GM03348 (cell line): ENCODE data around the gene B4GAT1.

ENCODE experiments used
- DNase-seq: peaks from one replicate; pipeline ENCODE4 v3.0.0; 2012; ENCODE audit warnings: low spot score

B4GAT1 gene

DNA sequence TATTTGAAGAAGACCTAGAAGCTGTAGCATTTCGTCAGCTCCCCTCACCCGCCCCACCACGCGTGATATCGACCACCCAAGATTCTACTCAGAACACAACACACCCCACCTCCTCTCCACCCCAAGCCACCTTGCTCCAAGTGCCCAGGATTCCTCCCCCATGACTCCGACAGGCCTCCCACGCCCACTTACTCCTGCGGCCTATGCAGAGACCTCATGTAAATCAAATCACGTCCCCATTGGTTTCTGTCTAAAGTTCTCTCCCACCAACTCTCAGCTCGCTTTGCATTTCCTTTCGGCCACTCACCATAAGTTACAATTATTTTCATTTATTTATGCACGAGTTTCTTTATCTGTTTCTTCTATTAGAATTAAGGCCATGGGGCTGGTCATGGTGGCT is 44.8 kb downstream of the B4GAT1 start:
- no peak for DNase-seq

DNA sequence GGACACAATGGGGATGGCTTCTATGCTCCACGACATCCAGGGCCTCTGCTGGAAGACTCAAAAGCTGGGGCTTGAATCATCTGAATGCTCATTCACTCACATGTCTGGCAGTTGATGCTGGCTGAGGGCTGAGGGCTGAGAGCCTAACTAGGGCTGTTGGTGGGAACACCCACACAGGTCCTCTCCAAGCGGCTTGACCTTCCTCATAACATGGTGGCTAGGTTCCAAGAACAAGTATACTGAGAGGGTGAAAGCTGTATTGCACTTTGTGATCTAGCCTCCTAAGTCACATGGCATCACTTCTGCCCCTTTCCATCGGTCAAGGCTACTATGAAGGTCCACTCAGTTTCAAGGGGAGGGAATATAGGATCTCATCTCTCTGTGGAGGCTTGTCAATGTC is 48.2 kb downstream of the B4GAT1 start:
- DNase-seq, result no peak

DNA sequence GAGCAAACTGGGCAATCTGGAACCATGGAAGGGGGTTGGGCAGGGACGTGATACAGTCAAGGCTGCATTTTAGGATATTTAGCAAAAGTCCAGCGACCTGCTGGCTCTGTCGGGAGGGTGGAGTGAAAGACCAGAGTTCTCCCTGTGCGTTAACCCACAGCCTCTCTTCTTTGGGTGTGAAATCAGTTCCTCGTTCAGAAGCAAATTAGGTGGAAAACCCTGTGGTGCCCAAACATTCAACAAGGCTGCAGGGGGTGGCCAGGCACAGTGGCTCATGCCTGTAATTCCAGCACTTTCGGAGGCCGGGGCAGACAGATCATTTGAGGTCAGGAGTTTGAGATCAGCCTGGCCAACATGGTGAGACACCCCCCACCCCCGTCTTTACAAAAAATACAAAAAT is 49.8 kb downstream of the B4GAT1 start:
- DNase-seq, result no peak
